ENCODE data around the gene SLC1A7.

- TF ChIP-seq YY1 (IDR thresholded peaks at IDR 0.05; ENCODE audit: low read depth) (no peak), MAX (IDR thresholded peaks at IDR 0.05) (no peak), NFIC (IDR thresholded peaks at IDR 0.05) (no peak), CEBPB (IDR thresholded peaks at IDR 0.05) (no peak), RAD21 (IDR thresholded peaks at IDR 0.05; ENCODE audit: low read depth) (no peak), FOXM1 (IDR thresholded peaks at IDR 0.05; ENCODE audit: borderline replicate concordance, low read depth) (no peak), EP300 (IDR thresholded peaks at IDR 0.05; ENCODE audit: borderline replicate concordance) (no peak), REST (IDR thresholded peaks at IDR 0.05; ENCODE audit: low read depth) (no peak), TCF12 (IDR thresholded peaks at IDR 0.05; ENCODE audit: low read depth) (no peak), USF1 (IDR thresholded peaks at IDR 0.05) (no peak), TAF1 (IDR thresholded peaks at IDR 0.05; ENCODE audit: low read depth) (no peak), ZBTB7A (IDR thresholded peaks at IDR 0.05; ENCODE audit: low read depth) (no peak)
Observed at GRCh38 chr1:53190210-53190611, 47.8 kb upstream of the SLC1A7 start.

Data from Ishikawa (cell line).